OCI-M2 (cell line): ENCODE results near the gene TMEM219.
"Not testable (repeated sequence)": the region's sequence is repeated elsewhere in the genome, so short reads cannot be mapped to it uniquely, and the experiment has no call there.

ENCODE experiments used
- DNase-seq: peaks from one replicate; lab custom pipeline; 2025; ENCODE audit not compliant: unreplicated experiment; lab: John Stamatoyannopoulos, UW

Gene TMEM219

DNA sequence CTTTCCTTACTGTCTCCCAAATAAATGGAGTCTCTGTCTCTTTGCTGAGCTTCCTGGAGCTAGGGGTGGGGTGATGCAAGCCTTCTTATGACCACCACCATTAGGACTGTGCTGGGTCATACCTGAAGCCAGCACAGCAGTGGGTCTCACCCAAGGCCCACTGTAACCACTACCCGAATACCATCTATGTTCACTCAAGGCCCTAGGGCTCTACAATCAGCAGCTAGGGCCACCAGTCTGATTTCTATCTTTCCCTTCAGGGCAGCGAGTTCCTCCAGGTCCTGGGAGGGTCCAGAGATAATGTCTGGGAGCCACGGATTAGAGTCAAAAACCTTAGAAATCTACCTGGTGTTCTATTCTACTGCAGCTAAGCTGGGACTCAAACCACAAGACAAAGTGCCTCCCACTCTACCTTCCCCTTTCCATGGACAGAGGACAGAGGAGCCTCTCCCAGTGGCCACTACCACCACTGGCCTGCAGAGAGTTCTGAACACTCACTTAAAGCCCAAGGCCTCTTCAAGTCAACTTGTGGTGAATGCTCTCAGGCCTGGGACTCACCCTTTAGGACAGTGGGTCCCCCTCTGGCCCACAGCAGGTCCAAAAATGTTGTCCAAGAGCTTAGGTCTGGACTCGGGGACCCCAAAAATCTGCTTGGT is 10.9 kb upstream of the TMEM219 start:
- no peak for DNase-seq

- DNase-seq, result no peak
These were observed 10.1 kb upstream of the TMEM219 start for GRCh38 chr16:29951625-29952365.

DNA sequence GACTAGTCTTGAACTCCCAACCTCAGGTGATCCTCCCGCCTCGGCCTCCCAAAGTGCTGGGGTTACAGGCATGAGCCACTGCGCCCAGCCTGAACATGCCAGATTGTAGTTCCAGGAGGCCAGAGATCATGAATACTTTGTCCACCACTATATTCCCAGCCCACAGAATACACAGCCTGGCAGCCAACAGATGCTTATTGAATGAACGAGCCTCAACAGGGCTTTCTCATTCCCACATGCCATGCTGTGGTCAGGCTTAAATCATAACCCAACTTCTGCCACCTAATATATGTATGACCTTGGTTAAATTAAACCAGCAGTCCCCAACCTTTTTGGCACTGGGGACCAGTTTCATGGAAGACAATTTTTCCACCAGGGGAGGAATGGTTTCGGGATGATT is 3.1 kb upstream of the TMEM219 start:
- DNase-seq, result no peak

DNA sequence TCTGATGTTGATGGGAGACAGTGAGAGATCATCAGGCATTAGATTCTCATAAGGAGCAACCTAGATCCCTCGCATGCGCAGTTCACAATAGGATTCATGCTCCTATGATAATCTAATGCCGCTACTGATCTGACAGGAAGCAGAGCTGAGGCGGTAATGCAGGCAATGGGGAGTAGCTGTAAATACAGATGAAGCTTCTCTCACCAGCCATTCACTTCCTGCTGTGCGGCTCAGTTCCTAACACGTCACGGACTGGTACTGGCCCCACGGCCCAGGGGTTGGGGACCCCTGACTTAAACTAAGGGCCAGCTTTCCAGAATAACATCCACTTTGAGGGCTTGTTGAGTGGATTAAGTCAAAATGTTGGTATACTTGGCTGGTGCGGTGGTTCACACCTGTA is 2.6 kb upstream of the TMEM219 start:
- no peak for DNase-seq

GRCh38 chr16:29959821-29960220 is 2.1 kb upstream of the TMEM219 start:
- not testable (repeated sequence) for DNase-seq

DNA sequence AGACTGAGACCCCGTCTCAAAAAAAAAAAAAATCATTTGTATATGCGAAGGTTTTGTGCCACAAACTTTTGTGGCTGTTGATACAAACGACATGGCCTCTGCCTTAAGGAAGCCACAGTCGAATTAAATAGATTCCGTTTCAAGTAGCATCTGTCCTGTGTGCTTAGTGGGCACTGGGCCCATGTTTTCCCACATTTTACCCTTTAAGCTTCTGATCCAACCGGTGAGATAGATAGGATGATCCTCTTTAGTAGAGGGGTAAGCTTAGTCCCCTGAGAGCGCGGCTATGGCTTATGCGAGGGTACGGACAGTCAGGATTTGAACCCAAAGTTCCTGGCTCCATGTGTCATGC is 776 bp upstream of the TMEM219 start:
- no peak for DNase-seq

- DNase-seq, result no peak
These were observed 590 bp downstream of the TMEM219 start for GRCh38 chr16:29962344-29962994.

GRCh38 chr16:29963021-29963743 is 1.3 kb downstream of the TMEM219 start:
- DNase-seq, result no peak

DNA sequence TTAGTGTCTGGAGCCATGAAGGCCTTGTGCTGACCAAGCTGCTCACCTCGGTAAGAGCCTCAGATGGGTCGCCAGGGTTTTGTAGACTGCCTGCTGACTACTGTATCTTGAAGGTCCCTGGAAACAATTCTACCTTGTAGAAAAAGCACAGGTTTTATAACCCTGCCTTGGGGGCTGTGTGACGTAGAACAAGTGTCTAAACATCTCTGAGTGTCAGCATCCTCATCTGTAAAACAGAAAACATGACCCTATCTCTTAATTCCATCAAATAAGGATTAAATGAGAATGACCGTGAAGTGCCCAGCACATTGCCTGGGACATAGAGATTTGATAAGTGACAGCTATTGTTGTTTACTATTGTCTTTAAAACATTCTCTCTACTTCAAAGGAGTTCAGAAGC is 6.3 kb downstream of the TMEM219 start:
- DNase-seq, result no peak

DNA sequence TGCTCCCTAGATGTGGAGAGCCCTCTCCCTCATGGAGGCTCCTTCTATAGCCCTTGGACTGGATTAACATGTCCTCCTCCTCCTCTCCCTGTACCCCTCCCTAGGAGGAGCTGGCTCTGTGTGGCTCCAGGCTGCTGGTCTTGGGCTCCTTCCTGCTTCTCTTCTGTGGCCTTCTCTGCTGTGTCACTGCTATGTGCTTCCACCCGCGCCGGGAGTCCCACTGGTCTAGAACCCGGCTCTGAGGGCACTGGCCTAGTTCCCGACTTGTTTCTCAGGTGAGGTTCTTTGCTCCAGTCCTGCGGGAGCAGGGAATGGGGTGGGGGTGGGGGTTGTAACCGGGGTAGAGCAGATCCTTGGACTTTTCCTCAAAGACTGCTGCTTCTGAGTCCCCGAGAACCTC is 9.4 kb downstream of the TMEM219 start:
- no peak for DNase-seq

- no peak for DNase-seq
These were observed 10.6 kb downstream of the TMEM219 start for GRCh38 chr16:29972500-29972899.

DNA sequence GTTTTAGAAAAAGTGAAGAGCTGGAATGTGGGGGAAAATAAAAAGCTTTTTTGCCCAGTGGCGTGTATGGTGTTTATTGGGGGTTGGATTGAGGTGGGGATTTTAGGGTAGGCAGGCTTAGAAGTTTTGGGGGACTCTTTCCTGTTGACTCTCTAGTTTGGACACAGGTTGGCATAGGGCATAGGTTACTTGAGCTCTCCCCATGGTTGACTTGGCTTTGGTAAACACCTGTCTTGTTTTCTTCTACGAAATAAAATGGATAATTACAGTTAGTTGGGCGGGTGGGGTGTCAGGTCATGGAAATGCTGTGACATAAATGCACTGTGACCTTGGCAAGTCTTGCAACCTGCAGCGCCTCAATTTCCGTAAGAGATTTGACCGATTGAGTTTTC is 11.1 kb downstream of the TMEM219 start:
- DNase-seq, result no peak

GRCh38 chr16:29973384-29974246 is 11.7 kb downstream of the TMEM219 start, which contains the start of gene TAOK2:
Gene TAOK2 (plus strand): TSS chr16:29973868. CDS start chr16:29977773, 3,905 bp downstream.
- peak; percentile 92 for DNase-seq

DNA sequence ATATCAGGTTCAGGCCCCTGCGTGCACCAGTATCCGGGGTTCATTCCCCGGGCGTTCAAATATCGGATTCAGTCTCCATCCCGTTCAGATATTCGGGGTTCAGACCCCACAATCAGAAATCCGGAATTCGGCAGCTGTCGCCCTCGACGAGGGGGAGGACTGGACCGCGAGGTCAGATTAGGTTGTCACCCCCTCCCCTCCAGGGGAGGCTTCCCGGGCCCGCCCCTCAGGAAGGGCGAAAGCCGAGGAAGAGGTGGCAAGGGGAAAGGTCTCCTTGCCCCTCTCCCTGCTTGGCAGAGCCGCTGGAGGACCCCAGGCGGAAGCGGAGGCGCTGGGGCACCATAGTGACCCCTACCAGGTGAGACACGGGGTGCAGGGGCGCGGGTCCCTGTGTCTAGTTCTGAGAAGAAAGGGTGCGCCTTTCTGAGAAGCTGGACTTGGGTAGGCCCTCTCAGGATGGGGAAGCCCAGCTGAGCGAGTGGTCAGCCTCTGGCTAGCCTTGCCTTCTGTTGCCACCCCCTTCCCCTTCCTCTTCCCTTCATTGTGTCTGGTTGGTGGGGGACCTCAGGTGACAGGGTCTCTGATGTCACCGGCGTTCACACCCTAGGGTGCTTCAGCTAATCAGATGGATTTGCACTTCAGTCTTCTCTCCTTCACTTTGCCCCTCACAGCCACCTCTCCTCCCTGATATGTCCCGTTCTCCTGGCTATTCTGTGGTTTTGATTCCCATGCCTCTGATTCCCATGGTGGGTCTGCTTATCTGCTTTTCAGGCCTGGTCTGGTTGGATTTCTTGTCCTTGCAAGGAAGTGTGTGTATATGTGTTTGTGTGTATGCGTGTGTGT is 12.6 kb downstream of the TMEM219 start:
- peak; percentile 28 for DNase-seq

GRCh38 chr16:29975134-29975538 is 13.3 kb downstream of the TMEM219 start:
- no peak for DNase-seq

- DNase-seq, result no peak
These were observed 14.1 kb downstream of the TMEM219 start for GRCh38 chr16:29975811-29976511.

DNA sequence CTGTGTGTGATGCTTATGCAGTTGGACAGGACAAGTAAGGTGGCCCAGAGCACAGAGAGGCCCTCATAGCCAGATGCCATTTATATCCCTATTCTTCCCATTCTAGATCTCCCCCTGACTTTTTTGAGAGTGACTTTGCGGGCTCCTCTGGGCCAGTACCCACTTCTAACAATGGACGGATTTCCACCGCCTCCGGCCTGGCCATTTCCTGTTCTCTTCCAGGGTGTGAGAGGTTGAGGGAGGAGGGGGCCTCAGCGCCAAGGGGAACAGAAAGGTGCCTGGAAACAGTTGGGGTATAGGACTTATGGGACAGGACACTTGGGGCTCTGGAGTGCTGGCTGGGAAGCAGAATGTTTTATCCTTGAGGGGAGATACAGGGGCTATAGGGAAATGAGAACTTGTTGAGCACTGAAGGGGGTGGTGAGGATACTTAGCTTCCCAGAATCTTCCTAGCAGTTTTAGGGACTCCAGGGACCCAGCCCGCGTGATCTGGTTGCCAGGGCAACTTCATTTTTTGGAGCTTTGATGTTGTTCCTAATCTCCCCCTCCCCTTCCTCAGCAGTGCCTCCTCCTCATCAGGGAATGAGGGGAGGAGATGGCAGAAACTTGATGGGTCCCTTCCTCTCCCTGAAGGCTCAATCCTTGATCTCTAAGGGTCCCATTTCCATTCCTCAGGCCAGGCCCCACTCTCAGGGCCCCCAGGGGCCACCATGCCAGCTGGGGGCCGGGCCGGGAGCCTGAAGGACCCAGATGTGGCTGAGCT is 15.4 kb downstream of the TMEM219 start:
- DNase-seq, result no peak

DNA sequence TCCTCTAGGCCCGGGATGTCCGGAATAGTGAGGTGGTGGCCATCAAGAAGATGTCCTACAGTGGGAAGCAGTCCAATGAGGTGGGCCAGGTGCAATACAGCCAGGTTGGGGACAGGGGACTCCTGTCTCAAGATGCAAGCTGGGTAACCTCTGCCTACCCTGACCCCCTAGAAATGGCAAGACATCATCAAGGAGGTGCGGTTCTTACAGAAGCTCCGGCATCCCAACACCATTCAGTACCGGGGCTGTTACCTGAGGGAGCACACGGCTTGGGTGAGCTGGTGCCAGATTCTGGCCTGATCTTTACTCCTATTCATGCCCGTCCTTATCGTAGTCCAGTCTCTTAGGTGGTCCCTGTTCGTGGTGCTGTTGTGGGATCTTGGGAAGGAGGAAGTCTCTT is 16.2 kb downstream of the TMEM219 start:
- no peak for DNase-seq
